BLaER1 treated with 17β-estradiol and CSF1 and Interleukin-3, amounts not matched to agents 10 nM and 100 nM (cell line): ENCODE measurements around the gene DGKI.

Experiments used
- H3K27ac ChIP-seq, 11 experiments: shearing (Covaris generic); formaldehyde crosslinking; 2 replicates each; pipeline ENCODE4 v1.8.1; 2022
- H3K27me3 ChIP-seq, 11 experiments: shearing (Covaris generic); formaldehyde crosslinking; 2 replicates each; pipeline ENCODE4 v1.8.1; 2022
- H3K36me3 ChIP-seq, 11 experiments: shearing (Covaris generic); formaldehyde crosslinking; 2 replicates each; pipeline ENCODE4 v1.8.1; 2022
- H3K4me1 ChIP-seq, 10 experiments: shearing (Covaris generic); formaldehyde crosslinking; 2 replicates each; pipeline ENCODE4 v1.8.1; 2022
- H3K4me2 ChIP-seq, 11 experiments: shearing (Covaris generic); formaldehyde crosslinking; 2 replicates each; pipeline ENCODE4 v1.8.1; 2022
- H3K4me3 ChIP-seq, 10 experiments: shearing (Covaris generic); formaldehyde crosslinking; 2 replicates each; pipeline ENCODE4 v1.8.1; 2022
- H3K9ac ChIP-seq, 11 experiments: shearing (Covaris generic); formaldehyde crosslinking; 2 replicates each; pipeline ENCODE4 v1.8.1; 2022
- H3K9me3 ChIP-seq, 11 experiments: shearing (Covaris generic); formaldehyde crosslinking; replicated peaks in 1 of 11; 2 replicates each; pipeline ENCODE4 v1.8.1; 2022
- H4K20me1 ChIP-seq, 11 experiments: shearing (Covaris generic); formaldehyde crosslinking; 2 replicates each; pipeline ENCODE4 v1.8.1; 2022
- Cebpa-rat ChIP-seq, 11 experiments: shearing (Covaris generic); IDR thresholded peaks; 2 replicates each; pipeline ENCODE4 v1.8.1; 2022

The DGKI gene

GRCh38 chr7:137846827-137847567 is at the start of gene DGKI:
Gene DGKI (minus strand): TSS chr7:137846974.
- H3K4me2 ChIP-seq = peak within 1 kb of the TSS; percentile 96 to 100 (median 99)
- H3K9ac ChIP-seq = peak within 1 kb of the TSS; percentile 50 to 75 (median 64); a peak in 21 of 22 replicates
- peaks cover 36 to 52% (median 46%) of the 10 kb centered on the region in 11 experiments for H3K27me3 ChIP-seq
- peak within 1 kb of the TSS in 8 of 11 experiments; percentile 2 to 45 (median 32); a peak in 7 of 22 replicates for H3K27ac ChIP-seq
- H3K4me1 ChIP-seq = peaks cover 19 to 36% (median 29%) of the 10 kb centered on the region in 10 experiments
- H3K36me3 ChIP-seq = no peaks in the 10 kb centered on the region
- H3K4me3 ChIP-seq = peak within 1 kb of the TSS; percentile 56 to 77 (median 69)
- H4K20me1 ChIP-seq = no peaks in the 10 kb centered on the region
- TF ChIP-seq Cebpa-rat (IDR thresholded peaks at IDR 0.05) = no peak
- peaks cover 0 to 6% (median 0%) of the 10 kb centered on the region in 11 experiments; a peak in 1 of 22 replicates for H3K9me3 ChIP-seq

- Histone ChIP-seq H3K9ac (peak overlapping the region in 6 of 11 experiments; percentile 9 to 49 (median 23); a peak in 9 of 22 replicates), H3K27me3 (no peaks in the 10 kb centered on the region), H4K20me1 (no peaks in the 10 kb centered on the region; a peak in 1 of 22 replicates), H3K27ac (peak overlapping the region; percentile 32 to 78 (median 55); a peak in 21 of 22 replicates), H3K4me1 (peaks cover 74 to 95% (median 88%) of the 10 kb centered on the region in 10 experiments), H3K36me3 (peaks cover 0 to 30% (median 12%) of the 10 kb centered on the region in 11 experiments; a peak in 15 of 22 replicates), H3K4me3 (0 out of 20 replicates have a peak overlapping the region, but pooled peaks of 1 of the 10 experiments have one; percentile 3), H3K4me2 (peak overlapping the region; percentile 66 to 91 (median 76)), H3K9me3 (peaks cover 0 to 9% (median 0%) of the 10 kb centered on the region in 11 experiments; a peak in 3 of 22 replicates)
- TF ChIP-seq Cebpa-rat (IDR thresholded peaks at IDR 0.05) = no peak
These were observed 48.8 kb upstream of the DGKI start for GRCh38 chr7:137895301-137896221.

GRCh38 chr7:137893143-137893742 is 46.5 kb upstream of the DGKI start:
- H3K4me2 ChIP-seq = peak overlapping the region in 7 of 11 experiments; percentile 5 to 89 (median 76); a peak in 11 of 22 replicates
- no peaks in the 10 kb centered on the region for H3K27me3 ChIP-seq
- H3K9ac ChIP-seq = no peak overlapping the region
- H4K20me1 ChIP-seq = no peaks in the 10 kb centered on the region; a peak in 1 of 22 replicates
- peak overlapping the region in 5 of 11 experiments; percentile 38 to 78 (median 76); a peak in 11 of 22 replicates for H3K27ac ChIP-seq
- no peak overlapping the region for H3K4me3 ChIP-seq
- peaks cover 82 to 99% (median 92%) of the 10 kb centered on the region in 10 experiments for H3K4me1 ChIP-seq
- peaks cover 0 to 22% (median 12%) of the 10 kb centered on the region in 11 experiments; a peak in 14 of 22 replicates for H3K36me3 ChIP-seq
- no peak for TF ChIP-seq Cebpa-rat (IDR thresholded peaks at IDR 0.05)
- peaks cover 0 to 9% (median 0%) of the 10 kb centered on the region in 11 experiments; a peak in 3 of 22 replicates for H3K9me3 ChIP-seq

- H3K4me2 ChIP-seq = peak overlapping the region; percentile 71 to 88 (median 79)
- H3K4me1 ChIP-seq = peaks cover 80 to 97% (median 91%) of the 10 kb centered on the region in 10 experiments
- H3K27me3 ChIP-seq = no peaks in the 10 kb centered on the region
- peak overlapping the region in 10 of 11 experiments; percentile 29 to 63 (median 52); a peak in 17 of 22 replicates for H3K9ac ChIP-seq
- H3K36me3 ChIP-seq = peaks cover 0 to 28% (median 12%) of the 10 kb centered on the region in 11 experiments; a peak in 14 of 22 replicates
- peak overlapping the region; percentile 45 to 78 (median 72) for H3K27ac ChIP-seq
- no peaks in the 10 kb centered on the region; a peak in 1 of 22 replicates for H4K20me1 ChIP-seq
- peaks cover 0 to 9% (median 0%) of the 10 kb centered on the region in 11 experiments; a peak in 3 of 22 replicates for H3K9me3 ChIP-seq
- peak in 2 of 11 experiments; percentile 13 to 36; a peak in 1 of 22 replicates for TF ChIP-seq Cebpa-rat (IDR thresholded peaks at IDR 0.05)
- H3K4me3 ChIP-seq = peak overlapping the region in 2 of 10 experiments; percentile 5 to 31; a peak in 4 of 20 replicates
These were observed 44.4 kb upstream of the DGKI start for GRCh38 chr7:137891016-137891655.

GRCh38 chr7:137890449-137890921 is 43.7 kb upstream of the DGKI start:
- peaks cover 80 to 97% (median 91%) of the 10 kb centered on the region in 10 experiments for H3K4me1 ChIP-seq

GRCh38 chr7:137888241-137888640 is 41.5 kb upstream of the DGKI start:
- H3K9ac ChIP-seq = 0 out of 22 replicates have a peak overlapping the region, but pooled peaks of 2 of the 11 experiments have one; percentile 14 to 39
- H3K4me1 ChIP-seq = peaks cover 68 to 85% (median 79%) of the 10 kb centered on the region in 10 experiments
- H3K27me3 ChIP-seq = no peaks in the 10 kb centered on the region
- no peaks in the 10 kb centered on the region for H3K9me3 ChIP-seq
- H3K4me2 ChIP-seq = peak overlapping the region; percentile 71 to 88 (median 79)
- peak overlapping the region in 1 of 10 experiments; percentile 14; a peak in 1 of 20 replicates for H3K4me3 ChIP-seq
- TF ChIP-seq Cebpa-rat (IDR thresholded peaks at IDR 0.05) = no peak
- peak overlapping the region in 8 of 11 experiments; percentile 13 to 78 (median 70); a peak in 8 of 22 replicates for H3K27ac ChIP-seq
- H3K36me3 ChIP-seq = peaks cover 12 to 30% (median 20%) of the 10 kb centered on the region in 11 experiments; a peak in 21 of 22 replicates
- H4K20me1 ChIP-seq = no peaks in the 10 kb centered on the region; a peak in 1 of 22 replicates

More at GRCh38 chr7:137890449-137890921, 43.7 kb upstream of the DGKI start:
- Histone ChIP-seq H3K9ac (peak overlapping the region in 9 of 11 experiments; percentile 35 to 63 (median 54); a peak in 18 of 22 replicates), H3K27ac (peak overlapping the region; percentile 45 to 78 (median 72); a peak in 21 of 22 replicates), H3K36me3 (peaks cover 0 to 28% (median 12%) of the 10 kb centered on the region in 11 experiments; a peak in 15 of 22 replicates), H3K27me3 (no peaks in the 10 kb centered on the region), H3K9me3 (peaks cover 0 to 9% (median 0%) of the 10 kb centered on the region in 11 experiments; a peak in 3 of 22 replicates), H3K4me2 (peak overlapping the region; percentile 71 to 88 (median 79)), H3K4me3 (peak overlapping the region in 4 of 10 experiments; percentile 0 to 31 (median 9); a peak in 4 of 20 replicates), H4K20me1 (no peaks in the 10 kb centered on the region; a peak in 1 of 22 replicates)
- no peak for TF ChIP-seq Cebpa-rat (IDR thresholded peaks at IDR 0.05)

- Histone ChIP-seq H4K20me1 (no peaks in the 10 kb centered on the region; a peak in 1 of 22 replicates), H3K9me3 (peaks cover 6 to 13% (median 11%) of the 10 kb centered on the region in 11 experiments), H3K4me2 (peak overlapping the region; percentile 32 to 86 (median 55); a peak in 21 of 22 replicates), H3K9ac (peak overlapping the region in 2 of 11 experiments; percentile 0 to 49; a peak in 2 of 22 replicates), H3K27me3 (no peaks in the 10 kb centered on the region), H3K27ac (peak overlapping the region in 6 of 11 experiments; percentile 23 to 58 (median 28); a peak in 7 of 22 replicates), H3K4me1 (peaks cover 65 to 73% (median 69%) of the 10 kb centered on the region in 10 experiments), H3K4me3 (no peak overlapping the region), H3K36me3 (peaks cover 25 to 44% (median 35%) of the 10 kb centered on the region in 11 experiments)
- no peak for TF ChIP-seq Cebpa-rat (IDR thresholded peaks at IDR 0.05)
These were observed 40.0 kb upstream of the DGKI start for GRCh38 chr7:137886746-137887145.
